ENCODE measurements around the gene MAD1L1.

The MAD1L1 gene

GRCh38 chr7:2257651-2258050 is 24.9 kb upstream of the MAD1L1 start:
- TF ChIP-seq CTCF (IDR thresholded peaks at IDR 0.05; ENCODE audit: borderline replicate concordance, insufficient read depth, low read depth, low read length): no peak
- no peak overlapping the region for H3K4me3 ChIP-seq (ENCODE audit: low read depth, low read length)

GRCh38 chr7:2257046-2257551 is 24.4 kb upstream of the MAD1L1 start:
- H3K4me3 ChIP-seq (ENCODE audit: low read depth, low read length): no peak overlapping the region
- TF ChIP-seq CTCF (IDR thresholded peaks at IDR 0.05; ENCODE audit: borderline replicate concordance, insufficient read depth, low read depth, low read length): no peak

GRCh38 chr7:2256306-2257045 is 23.7 kb upstream of the MAD1L1 start:
- no peak for TF ChIP-seq CTCF (IDR thresholded peaks at IDR 0.05; ENCODE audit: borderline replicate concordance, insufficient read depth, low read depth, low read length)

DNA sequence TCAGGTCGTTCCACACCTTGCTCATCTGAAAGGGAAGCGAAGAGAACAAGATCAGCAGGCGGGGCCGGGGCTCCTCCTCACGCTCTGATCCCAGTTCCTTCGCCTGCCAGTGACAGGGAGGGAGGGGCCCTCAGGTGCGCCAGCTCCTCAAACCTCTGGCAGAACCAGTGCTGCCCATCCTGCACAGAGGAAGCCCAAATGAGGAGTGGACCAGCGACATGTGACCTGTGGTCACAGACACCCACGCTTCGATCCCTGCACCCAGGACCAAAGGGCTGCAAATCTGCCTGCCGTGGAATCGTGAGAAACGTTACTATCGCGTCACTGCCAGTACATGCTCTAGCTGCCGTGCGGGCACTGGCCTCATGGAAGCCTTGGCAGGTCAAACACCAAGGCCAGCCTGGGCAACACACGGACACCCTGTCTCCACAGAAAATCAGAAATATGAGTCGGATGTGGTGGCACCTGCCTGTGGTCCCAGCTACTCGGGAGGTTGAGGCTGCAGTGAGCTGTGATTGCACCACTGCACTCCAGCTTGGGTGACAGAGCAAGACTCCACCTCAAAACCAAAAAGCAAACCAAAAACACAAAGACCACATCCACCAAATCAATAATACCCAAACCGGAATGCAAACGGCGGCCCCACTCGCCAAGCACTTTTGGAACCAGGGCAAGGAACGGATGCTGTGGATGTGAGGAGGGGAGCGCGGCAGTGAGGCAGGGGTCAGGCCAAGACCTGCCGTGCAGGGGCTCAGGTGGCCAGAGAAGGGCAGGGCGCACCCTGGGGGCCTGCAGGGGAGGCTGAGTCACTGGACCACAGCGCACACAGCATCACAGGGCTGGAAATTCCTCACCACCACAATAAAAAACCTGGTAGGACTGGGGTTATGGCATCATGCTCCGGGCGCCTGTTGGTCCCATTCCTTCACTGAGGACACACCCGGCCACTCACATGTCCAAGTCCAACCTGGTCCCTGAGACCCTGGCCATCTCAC is 22.7 kb upstream of the MAD1L1 start:
- TF ChIP-seq CTCF (IDR thresholded peaks at IDR 0.05; ENCODE audit: borderline replicate concordance, insufficient read depth, low read depth, low read length): no peak
- no peak overlapping the region for H3K4me3 ChIP-seq (ENCODE audit: low read depth, low read length)

More at GRCh38 chr7:2256306-2257045, 23.7 kb upstream of the MAD1L1 start:
- no peak overlapping the region for H3K4me3 ChIP-seq (ENCODE audit: low read depth, low read length)

DNA sequence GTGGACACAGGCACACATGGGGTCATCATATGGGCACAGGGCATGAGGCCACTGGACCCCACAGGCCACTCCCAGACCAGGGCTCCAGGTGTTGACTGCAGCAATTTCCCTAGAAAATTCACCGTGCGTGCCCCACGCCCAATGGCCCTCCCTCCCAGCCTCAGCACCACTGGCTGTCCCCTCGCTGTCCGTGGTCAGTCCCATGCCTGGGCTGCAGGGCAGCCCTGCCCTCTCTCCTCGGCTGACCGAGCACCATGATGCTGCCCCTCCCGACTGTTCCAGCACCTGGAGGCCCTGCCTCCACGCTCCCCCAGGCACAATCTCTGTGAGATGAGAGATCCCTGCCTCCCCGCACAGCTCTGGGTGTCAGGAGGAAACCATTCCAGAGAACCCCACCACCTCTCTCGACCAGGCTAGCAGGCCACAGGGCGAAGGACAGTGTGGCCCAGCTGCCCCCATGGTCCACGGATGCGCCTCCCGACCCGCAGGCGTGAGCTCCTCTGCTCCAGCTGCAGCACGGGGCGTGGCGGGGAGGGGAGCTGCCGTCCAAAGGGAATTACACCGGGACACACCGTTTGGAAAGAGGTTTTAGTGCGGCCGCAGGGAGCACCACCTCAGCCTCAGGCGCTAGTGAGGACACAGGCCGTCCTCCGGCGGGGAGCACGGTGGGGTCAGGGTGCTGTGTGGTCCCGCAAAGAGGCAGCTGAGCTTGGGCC is 21.8 kb upstream of the MAD1L1 start:
- TF ChIP-seq CTCF (IDR thresholded peaks at IDR 0.05; ENCODE audit: borderline replicate concordance, insufficient read depth, low read depth, low read length): no peak
- no peak overlapping the region for H3K4me3 ChIP-seq (ENCODE audit: low read depth, low read length)

GRCh38 chr7:2253525-2254244 is 20.9 kb upstream of the MAD1L1 start:
- no peak overlapping the region for H3K4me3 ChIP-seq (ENCODE audit: low read depth, low read length)
- TF ChIP-seq CTCF (IDR thresholded peaks at IDR 0.05; ENCODE audit: borderline replicate concordance, insufficient read depth, low read depth, low read length): no peak
